Stimulated activated CD4-positive, alpha-beta T cell treated with anti-CD3 and anti-CD28 coated beads, Interleukin-2, amount 100 ng/mL, for 24 hours (primary cell): ENCODE measurements around the gene NUDT8.
"Not testable (repeated sequence)": the region's sequence is repeated elsewhere in the genome, so short reads cannot be mapped to it uniquely, and the experiment has no call there.

ENCODE experiments used
- DNase-seq, 2 donors: peaks; one replicate each; pipeline ENCODE4 v3.0.0-alpha.2; 2020

Gene NUDT8

DNA sequence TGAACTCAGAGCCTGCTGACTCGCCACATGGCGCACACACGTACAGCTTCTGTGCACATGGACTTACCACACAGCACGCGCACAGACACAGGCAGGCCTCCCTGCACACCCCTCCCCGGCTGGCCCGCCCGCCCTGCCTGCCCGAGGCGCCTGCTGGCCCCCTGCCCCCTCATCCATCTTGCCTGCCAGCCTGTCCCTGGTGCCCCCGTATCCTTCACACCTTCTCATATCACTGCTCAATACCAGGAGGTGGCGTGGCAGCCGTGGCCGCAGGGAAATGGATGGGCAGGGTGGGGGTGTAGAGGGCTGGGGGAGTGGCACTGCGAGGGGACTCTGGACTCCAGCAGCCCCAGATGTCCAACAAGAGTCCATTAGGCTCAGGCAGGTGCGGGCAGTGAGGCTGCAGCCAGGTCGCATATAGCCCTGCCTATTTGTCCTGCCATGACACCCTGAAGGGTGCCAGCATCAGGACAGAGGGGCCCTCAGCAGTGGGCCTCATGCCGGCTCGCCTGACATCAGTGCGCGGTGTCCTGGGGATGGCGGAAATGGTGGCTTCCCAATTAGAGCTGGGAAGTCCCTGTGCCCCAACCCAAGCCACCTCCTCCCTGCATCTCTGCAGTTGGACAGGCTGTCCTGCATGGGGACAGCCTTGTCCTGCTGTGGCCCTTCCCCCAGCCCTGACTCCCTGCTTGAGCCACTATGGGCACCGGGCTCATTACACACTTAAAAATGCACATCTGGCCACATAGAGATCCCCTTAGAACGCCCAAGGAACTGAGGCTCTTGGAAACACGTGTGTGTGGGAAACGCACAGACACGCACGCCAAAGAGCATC lies 11.8 kb upstream of the NUDT8 start:
- no peak for DNase-seq

DNA sequence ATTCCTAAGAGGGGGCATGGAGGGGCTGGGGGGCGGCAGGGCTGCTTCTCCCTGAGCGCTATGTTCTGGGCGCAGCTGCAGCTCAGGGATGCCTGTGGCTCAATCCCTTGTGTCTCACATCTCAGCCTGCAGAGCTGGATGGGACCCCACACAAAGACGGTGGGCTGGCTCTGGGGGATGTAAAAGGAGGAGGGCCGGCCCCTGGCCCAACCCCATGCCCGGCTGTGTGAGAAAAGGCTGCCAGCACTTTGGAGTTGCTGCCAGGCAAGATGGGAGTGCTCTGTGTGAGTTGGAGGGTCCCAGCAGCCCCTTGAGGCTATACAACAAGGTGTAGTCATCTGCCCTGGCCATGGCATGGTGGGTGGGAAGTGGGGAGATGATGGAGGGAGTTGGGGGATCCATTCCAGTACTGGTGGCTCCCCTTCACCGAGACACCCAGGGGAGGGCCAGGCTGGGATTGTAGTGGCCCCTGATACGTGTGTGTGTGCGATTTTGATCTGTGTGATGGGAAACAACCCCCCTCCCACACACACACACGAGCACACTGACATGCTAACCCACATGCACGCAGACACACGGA lies 11.1 kb upstream of the NUDT8 start:
- DNase-seq = no peak

DNA sequence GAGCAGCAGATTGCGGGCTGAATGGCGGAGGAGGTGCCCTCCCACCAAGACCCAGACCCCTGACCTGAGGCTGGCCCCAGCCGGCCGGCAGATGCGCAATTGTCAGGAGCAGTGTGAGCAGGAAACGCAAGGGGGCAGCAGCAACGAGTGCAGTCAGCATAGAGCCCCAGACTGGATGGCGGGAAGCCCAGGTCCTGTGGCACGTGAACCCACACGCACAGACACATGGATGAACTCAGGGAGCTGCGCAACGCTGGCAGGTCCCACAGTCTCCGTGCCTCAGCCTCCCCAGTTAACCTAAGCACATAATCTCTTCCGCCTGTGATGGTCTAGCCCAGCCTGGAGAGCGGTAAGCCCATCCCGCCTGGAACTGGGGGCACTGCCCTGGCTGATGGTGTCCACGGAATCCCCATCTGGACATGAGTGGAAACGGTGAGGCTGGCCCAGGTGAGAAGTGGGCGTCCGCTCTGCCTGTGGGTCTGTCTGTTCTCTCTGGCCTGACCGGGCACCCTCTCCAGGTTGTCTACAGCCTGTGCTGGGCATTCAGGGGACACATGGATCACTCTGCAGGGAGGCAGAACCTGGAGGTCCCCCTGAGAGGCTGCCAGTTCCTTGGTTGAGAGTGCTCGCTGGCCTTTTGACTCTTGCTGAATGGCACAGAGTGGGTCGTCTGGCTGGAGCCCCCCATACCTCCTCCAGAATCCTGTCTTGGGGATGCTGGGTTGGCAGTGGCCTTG lies 10.5 kb upstream of the NUDT8 start:
- peak; percentile 67 to 73 for DNase-seq

DNA sequence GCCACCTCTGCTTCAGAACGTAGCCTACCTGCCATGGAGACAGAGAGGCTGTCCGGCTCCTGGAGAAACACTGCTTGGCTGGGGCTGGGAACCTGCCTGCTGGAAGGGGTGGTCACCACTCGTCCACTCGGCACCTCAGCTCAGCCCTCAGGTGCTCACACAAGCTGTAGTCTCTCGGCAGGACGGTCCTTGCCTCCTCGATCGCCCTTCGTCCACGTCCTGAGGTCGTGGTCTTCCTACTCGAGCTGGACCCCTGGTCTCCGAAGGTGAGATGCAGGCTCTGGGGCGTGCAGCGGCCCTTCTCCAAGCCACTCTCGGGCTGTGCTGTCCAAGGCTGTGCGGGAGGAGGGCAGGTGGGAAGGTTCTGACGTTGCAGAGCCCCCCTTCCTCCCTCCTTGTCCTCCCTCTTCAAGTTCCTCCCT lies 9.7 kb upstream of the NUDT8 start, which contains the start of gene TBX10:
Gene TBX10, minus strand, starts transcription at position 326 of the 422 bp plus-strand sequence. Its CDS starts 291 bp downstream, at position 35.
- no peak for DNase-seq

DNA sequence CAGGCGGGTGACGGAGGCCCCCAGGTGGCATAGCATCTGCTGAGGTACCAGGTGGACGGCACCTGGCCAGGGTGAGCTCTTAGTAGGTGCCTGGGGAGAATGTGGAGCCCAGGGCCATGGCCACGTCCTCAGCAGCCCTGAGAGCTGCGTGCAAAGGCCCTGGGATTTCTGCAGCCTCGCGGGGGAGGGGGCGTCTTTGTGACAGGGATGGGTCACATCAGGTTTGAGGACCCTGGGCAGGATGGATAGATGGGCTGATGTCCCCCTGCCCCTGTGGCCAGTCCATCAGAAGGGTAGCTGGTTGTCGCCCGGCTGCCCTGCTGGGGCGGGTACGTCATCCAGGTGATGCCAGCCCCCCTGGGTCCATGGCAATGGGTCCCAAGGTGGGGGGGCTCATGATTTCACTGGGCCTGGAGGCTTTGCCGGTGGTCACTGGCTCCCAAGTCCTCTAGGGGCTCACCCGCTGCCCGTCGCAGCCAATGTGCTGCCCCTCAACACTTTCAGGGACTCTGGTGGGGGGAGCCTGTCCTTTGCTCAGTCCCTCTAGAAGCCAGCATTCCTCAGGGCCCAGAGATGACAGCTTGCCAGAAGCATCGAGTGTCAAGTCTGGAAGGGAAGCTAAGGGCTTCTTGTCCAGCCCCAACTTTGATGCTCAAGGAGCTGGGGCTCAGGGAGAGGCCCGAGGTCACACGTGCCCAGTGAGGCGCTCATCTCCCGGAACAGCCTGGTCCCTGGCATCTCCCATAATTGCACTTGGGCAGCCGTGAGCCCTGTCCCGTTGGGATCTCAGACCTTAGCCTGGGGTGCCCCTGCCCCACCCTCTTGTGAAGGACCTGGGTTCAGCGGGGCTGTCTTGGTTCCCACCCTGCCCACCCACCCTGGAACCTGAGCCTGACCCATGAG lies 9.0 kb upstream of the NUDT8 start:
- DNase-seq = no peak

DNA sequence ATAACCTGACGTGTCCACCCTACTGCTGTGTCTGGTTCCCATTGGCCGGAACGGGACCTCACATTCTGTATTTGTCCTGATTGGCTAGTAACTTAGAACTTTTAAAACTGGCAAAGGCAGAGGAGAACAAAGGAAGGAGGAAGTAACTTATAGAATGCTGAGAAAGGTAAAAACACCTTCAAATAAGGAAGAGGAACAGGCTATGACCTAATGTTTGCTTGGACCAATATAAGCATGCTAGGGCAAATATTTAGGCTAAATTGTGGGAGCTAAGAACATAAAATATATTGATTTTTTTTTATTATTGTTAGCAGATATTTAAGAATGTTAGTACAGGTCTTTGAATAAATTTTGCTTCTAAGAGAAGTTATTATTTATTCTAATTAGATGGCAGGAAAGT lies 7.7 kb upstream of the NUDT8 start:
- not testable (repeated sequence) for DNase-seq

DNA sequence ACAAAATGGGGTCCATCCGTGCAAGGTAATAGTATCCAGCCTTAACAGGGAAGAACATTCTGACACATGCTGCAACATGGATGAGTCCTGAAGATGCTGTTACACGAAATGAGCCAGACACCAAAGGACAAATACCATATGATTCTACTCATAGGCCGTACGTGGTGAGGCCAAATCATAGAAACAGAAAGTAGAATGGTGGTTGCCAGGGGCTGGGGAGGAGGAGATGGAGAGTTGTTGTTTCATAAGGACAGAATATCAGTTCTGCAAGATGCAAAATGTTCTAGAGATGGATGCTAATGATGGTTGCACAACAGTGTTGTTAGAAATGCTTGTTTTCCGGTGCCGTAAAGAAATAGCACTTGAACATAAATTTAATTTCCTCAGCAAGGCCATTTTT lies 7.2 kb upstream of the NUDT8 start:
- no peak for DNase-seq

DNA sequence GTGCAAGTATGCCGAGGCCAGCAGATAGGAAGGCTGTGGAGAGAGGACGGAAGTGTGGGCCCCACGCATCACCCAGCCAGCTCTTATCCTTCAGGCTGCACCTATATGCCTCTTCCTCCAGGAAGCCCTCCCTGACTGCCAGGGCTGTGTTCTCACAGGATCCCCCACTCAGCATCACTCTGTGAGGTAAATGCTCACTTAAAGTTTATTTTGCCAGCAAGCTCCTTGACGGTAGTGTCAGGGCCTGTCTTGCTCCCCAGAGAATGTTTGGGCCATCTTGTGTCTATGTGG lies 5.4 kb upstream of the NUDT8 start:
- DNase-seq = no peak

DNA sequence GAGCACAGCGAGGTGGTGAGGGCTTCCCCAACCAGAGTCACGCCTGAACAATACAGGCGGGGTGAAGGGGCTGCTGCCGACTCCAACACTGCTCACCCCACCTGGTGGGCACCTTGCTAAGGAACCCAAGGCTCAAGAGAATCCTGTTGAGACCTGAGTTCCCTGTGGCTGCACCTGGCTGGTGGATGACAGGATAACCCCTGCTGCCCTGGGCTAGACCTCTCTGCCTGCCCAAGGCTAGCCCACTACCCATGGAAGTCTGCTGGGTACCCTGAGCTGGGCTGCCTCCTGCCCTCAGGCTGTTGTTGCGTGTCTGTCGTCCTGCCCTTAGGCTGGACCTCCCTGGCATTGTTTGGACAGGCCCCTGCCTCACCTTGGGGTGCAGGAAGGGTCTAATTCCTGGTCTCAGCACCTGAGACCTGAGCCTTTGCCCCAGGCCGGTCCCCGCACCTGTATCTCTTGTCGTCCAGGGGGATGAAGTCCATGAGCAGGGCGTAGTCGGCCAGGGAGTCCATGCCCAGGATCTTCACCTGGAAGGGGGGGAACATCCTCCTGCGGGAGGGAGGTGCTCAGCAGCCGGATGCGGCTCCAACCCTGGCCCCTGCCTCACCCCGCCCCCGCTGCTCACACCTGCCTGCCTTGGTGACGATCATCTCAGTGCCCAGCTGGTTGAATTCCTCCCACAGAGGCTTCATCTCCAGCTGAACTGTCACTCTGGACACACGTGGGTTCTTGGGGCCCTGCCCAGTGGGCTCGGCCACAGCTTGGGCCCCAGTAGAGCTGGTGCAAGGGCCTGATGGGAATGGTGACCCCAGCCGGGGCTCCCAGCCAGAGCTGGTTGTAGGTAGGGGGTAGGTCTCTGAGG lies 4.9 kb upstream of the NUDT8 start:
- no peak for DNase-seq

DNA sequence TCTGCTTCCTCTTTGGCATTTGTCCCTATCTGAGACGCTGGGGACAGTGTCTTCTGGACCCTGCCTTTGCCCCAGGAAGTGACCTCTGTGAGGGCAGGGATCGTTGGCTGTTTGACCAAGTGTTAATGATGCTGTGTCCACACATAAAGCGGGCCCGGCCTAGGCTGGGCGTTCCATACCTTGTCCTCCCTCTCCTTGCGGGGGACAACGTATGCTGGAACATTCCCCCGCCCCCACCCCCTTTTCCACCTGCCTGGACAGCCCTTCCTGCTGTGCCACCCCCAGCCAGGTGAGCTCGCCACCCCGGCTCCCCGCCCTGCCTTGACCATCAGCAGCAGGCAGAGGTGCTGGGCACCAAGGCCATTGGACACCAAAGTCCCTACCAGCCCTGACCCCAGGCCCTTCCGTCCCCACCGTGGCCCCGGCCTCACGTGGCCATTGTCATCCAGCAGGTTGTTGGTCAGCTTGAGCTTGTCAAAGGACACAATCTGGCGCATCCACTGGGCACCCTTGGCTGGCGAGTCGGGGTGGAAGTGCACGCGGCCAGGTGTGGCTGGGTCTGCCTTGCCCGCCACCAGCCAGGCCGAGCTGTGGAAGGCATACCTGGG lies 4.1 kb upstream of the NUDT8 start:
- no peak for DNase-seq

DNA sequence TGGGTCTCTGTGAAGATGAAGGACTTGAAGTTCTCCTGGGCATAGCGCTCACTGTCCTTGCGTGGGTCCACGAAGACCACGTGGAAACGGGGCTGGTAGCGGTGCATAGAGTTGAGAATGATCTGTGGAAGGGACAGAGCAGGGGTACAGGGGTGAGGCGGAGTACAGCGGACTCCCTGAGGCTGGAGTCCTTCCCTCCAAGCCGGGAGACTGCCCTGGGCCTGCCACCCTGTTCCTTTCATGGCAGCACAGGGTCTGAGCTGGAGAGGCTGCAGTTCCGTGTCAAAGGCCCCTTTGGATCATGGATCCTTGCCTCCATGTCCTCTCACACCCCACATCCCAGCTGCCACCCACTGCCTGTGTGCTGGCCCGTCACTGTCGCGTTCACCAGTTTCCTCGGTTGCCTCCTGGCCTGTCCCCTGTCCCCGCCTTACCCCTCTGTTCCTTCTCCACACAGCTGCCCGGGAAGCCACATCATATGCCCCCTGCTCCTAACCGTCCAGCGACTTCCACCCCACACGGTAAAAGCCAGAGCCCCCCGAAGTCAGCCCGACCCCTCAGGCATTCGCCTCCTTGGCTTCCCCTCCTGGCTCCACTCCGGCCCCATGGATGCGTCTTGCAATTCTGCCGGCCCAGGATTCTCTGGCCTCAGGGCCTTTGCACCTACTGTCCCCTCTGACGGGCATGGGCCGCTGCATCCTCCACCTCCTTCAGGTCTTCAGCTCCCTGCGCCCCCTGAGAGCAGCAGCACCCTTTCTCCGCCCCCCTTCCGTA lies 3.4 kb upstream of the NUDT8 start:
- peak in 1 of 2 donors; percentile 16 for DNase-seq

DNA sequence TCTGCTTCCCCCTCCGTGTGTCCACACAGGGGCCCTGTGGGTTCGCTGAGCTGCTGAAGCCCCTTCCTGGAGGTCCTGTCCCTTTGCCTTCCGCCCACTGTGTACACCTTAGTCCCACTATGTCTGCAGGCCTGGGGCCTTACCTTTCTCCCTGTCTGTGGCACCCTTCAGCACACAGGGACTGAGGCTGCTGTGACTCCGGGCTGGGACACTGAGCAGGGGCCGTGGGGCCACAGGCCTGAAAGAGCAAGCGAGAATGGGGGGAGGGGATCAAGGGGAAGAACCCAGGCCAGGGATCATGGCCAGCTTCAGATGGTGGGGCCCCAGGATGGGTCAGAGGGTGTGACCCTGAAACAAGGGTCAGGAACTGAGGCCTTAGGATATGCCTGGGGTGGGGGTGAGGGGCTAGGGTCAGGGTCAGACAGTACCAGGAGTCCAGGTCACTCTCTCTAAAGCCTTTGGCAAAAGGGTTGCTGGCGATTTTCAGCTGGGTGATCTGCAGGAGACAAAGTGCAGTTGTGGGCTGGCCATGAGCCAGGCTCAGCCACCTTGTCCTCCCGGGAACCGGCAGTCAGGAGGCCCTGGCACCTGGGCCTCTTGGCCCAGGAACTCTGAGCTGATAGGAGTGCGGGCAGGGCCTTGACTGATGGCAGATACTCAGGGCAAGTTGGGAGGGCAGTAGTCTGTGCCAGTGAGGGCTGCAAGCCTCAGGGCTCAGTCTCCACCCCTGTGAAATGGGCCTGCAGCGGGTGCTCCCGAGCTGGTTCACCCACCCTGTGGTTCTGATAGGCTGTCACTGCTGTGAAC lies 2.6 kb upstream of the NUDT8 start:
- DNase-seq = peak in 1 of 2 donors; percentile 18

DNA sequence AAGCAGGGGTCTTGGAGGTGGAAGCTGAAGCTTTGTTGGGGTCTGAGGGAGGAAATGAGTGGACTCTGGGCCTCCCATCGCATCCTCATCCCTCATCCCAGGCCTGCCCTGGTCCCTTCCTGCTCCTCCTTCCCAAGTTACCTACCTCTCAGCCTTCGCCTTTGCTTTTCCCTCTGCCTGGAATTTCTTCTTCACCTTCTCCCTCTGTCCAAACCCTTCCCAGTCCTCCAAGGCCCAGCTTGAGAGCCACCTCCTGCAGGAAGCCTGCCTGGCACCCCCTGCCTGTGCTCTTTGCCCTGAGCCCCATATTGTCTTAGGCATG lies 2.1 kb upstream of the NUDT8 start:
- DNase-seq = no peak

DNA sequence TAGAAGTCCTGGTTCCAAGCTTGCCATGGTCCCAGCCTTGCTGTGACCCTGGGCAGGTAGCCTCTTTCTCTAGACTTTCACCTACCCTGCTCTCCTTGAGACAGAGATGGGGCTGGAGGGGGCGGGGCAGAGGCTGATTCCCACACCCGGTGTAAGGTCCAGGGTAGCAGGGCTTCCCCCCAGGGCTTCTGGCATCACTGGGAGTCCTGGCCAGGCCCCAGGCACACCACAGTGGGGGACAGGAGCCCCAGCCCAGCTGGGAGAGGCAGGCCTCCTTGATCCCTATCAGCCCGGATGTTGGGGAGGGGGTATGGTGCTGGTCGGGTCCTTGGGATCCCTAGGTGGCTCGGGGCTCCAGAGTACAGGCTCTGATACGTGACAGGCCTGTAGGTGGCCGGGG lies 1.7 kb upstream of the NUDT8 start:
- DNase-seq = no peak

DNA sequence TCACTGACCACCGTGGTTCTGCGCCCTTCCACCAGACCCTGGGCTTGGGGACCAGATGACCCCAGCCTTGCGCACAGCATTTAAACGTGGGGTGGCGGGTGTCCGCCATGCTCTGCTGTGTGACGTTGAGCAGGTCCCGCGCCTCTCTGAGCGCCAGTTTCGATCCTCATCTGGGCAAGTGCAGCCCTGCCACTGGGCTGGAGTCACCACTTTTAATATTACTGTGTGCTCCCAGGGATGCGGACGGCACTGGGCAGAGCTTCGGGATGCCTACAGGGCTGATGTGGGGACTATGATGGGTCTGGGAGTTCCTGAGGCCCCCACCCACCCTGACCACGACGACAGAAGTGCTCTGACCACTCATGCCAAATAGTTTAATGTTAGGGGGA lies 1.2 kb upstream of the NUDT8 start:
- DNase-seq = peak in 1 of 2 donors; percentile 17

DNA sequence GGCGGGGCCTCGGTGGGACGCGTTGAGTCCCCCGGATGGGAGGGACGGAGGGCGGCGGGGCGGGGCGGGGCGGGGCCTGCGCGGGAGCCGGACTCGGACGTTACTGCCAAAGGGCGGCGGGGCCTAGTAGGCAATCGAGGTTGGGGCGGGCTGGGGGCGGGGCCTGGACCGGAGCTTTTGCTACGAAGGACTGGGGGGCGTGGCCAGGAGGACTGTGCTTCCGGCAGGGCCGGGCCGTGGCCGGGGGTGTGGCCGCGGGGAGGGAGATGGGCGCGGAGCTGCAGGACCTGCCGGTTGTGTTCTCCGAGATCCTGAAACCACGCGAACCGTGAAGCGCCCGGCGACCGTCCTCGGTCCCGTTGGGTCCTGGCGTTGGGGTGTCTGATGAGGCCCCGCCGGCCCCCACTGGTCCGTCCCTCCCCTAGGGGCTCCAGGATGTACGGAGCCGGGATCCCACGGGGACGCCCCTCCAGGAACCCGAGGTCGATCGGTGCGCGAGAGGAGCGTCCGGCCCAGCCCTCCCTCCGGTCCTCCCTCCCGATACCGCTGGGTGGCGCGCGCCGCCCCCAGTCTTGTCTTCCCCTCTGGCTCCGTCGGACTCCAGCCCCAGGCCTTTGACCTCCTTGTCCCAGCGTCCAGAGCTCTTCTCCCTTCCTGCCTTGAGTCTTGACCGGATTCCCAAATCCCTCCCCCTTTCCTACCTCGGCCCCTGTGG lies 648 bp upstream of the NUDT8 start:
- peak in 1 of 2 donors; percentile 98 for DNase-seq

DNA sequence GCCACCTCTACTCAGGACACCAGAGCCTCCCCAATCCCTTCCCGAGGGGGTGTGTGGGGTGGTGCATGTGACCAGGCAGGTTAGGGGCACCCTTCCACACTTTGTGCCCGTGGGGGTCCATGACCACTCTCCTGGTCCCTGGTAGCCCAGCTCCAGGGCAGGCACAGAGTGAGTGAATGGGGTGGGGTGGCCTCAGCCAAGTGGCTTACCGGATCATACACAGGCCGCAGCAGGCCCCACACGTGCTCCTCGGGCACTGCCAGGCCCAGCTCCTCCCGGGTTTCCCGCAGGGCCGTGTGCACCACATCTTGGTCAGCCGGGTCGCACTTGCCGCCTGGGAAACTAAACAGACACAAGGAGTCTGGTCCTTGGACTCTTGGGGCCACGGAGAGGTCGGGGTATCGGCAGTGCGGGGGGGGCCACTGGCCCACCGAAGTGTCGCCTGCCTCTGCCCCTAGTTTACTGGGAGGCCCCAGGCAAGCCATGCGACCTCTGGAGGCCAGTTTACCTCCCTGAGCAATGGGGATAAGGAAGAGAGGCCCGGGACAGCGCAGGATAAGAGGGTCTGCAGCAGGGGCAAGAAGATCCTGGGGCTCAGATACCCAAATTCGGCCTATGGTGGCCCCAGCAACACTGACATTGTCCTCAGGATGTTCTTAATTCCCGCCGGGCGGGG lies 889 bp downstream of the NUDT8 start:
- DNase-seq = no peak

DNA sequence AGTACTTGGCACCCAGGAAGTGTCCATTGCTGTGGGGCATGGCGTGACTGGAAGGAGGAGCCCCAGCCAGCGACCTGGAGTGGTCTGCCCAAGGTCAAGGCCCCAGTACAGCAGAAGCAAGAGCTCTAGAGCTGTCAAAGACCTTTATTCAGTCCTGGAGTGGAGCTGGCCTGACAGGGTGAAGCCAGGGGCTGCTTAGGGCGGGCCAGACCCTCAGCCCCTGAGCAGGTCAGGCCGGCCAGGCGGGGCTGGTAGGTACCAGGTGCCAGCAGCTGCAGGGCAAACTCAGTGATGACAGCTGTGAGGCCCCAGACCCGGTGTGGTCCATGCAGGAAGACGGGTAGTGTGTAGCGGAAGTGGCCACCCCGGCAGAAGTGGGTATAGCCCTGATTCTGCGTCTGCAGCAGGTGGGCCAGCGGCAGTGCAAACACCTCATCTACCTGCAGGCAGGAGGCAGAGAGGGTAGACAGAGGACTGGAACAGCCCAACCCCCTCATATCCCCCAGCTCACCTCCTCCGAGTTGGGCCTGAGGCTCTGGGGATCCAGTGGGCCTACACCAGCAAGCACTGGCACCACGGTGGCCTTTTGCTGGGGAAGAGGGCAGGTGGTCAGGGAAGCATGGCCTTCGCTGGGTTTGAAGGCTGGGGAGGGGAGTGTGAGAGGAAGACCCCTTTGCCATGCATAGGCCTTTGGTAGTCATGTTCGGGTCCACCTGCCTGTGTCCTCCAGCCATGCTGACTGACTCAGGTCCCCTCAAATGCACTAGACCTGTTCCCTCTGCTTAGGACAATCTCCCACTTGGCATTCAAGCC lies 1.7 kb downstream of the NUDT8 start:
- no peak for DNase-seq
